ENCODE results near the gene POLD4. TPM values are rescaled to one million over a fixed set of nuclear protein-coding genes. Genes with fewer than 3 reads are reported as not detected.

Gene POLD4
- total RNA-seq, 2 experiments from 2014 or later: 31.7 to 39.5 TPM

- H3K4me1 ChIP-seq (ENCODE audit: insufficient read depth, low read length): peaks cover 67% of the 10 kb centered on the region
- peak overlapping the region; percentile 99 for H3K27ac Mint-ChIP-seq
- peak overlapping the region; percentile 94 to 100 for H3K27ac ChIP-seq (ENCODE audit: low read depth in 1 of 2, low read length in 2 of 2)
- H3K4me3 ChIP-seq (ENCODE audit: low read length): peak overlapping the region; percentile 78
- H3K27me3 ChIP-seq (ENCODE audit: control insufficient read depth in 1 of 2, insufficient read depth in 2 of 2, low read length in 2 of 2): no peaks in the 10 kb centered on the region
- ChIA-PET CTCF (interaction anchor here (0.6 to 10.0 kb wide), 12 partner anchors 10 to 154 kb away, joined by 3 to 241 read pairs (median 5); partner anchors contain the start of gene CLCF1), POLR2A (interaction anchor here (0.8 to 4.7 kb wide), 43 partner anchors 8 to 277 kb away, joined by 3 to 81 read pairs (median 6); partner anchors contain the start of genes AIP, ANKRD13D, CLCF1 and GRK2)
- peaks cover 14% of the 10 kb centered on the region for H3K36me3 Mint-ChIP-seq (ENCODE audit: low read depth)
- no peaks in the 10 kb centered on the region for H3K9me3 ChIP-seq (ENCODE audit: control insufficient read depth in 1 of 2, insufficient read depth in 1 of 2, low read length in 2 of 2)
- DNase-seq: peak in 7 of 14 experiments; percentile 52 to 86 (median 67)
- intact Hi-C loops (cut with DNase I, micrococcal nuclease): loop anchor here (1.0 to 10.0 kb wide), 7 partner anchors 21 to 398 kb away; partner anchors contain the start of genes ACY3 (in 1 of the 2), CDK2AP2 (in 1 of the 2), CLCF1 (in 1 of the 2) and NDUFV1 (in 1 of the 2)
- peaks cover 61% of the 10 kb centered on the region for H3K4me1 Mint-ChIP-seq (ENCODE audit: low read depth)
- TF ChIP-seq CTCF (IDR thresholded peaks at IDR 0.05): no peak
- no peaks in the 10 kb centered on the region for H3K27me3 Mint-ChIP-seq
- peak; percentile 60 for ATAC-seq (ENCODE audit: poor library complexity)
- peak overlapping the region; percentile 98 for H3K4me3 Mint-ChIP-seq
- H3K36me3 ChIP-seq (ENCODE audit: insufficient read depth, low read length): peaks cover 5% of the 10 kb centered on the region
- H3K9me3 Mint-ChIP-seq: no peaks in the 10 kb centered on the region
These were observed 615 bp downstream of the POLD4 start for GRCh38 chr11:67352546-67353316.

GRCh38 chr11:67351275-67352005 is 1.9 kb downstream of the POLD4 start:
- peak overlapping the region; percentile 88 for H3K4me3 Mint-ChIP-seq
- peak; percentile 44 to 92 (median 59) for DNase-seq
- H3K9me3 Mint-ChIP-seq: no peaks in the 10 kb centered on the region
- H3K4me1 Mint-ChIP-seq (ENCODE audit: low read depth): peaks cover 63% of the 10 kb centered on the region
- peaks cover 59% of the 10 kb centered on the region for H3K4me1 ChIP-seq (ENCODE audit: insufficient read depth, low read length)
- H3K9me3 ChIP-seq (ENCODE audit: control insufficient read depth in 1 of 2, insufficient read depth in 1 of 2, low read length in 2 of 2): no peaks in the 10 kb centered on the region
- intact Hi-C loops (cut with DNase I, micrococcal nuclease): loop anchor here (1.0 to 10.0 kb wide), 6 partner anchors 31 to 397 kb away; partner anchors contain the start of genes ACY3 (in 1 of the 2), NDUFV1 (in 1 of the 2) and PC (in 1 of the 2)
- POLR2A ChIA-PET: interaction anchor here (0.6 to 4.7 kb wide), 24 partner anchors 9 to 278 kb away, joined by 3 to 81 read pairs (median 5); partner anchors contain the start of genes AIP, ANKRD13D, CLCF1 and KDM2A
- no peak overlapping the region for H3K4me3 ChIP-seq (ENCODE audit: low read length)
- no peaks in the 10 kb centered on the region for H3K27me3 ChIP-seq (ENCODE audit: control insufficient read depth in 1 of 2, insufficient read depth in 2 of 2, low read length in 2 of 2)
- H3K36me3 ChIP-seq (ENCODE audit: insufficient read depth, low read length): peaks cover 5% of the 10 kb centered on the region
- CTCF ChIA-PET: interaction anchor here (0.6 to 10.0 kb wide), 29 partner anchors 9 to 232 kb away, joined by 3 to 241 read pairs (median 6); partner anchors contain the start of genes CLCF1, CORO1B, GRK2 and GSTP1
- peak overlapping the region; percentile 71 to 100 for H3K27ac ChIP-seq (ENCODE audit: low read depth in 1 of 2, low read length in 2 of 2)
- peaks cover 14% of the 10 kb centered on the region for H3K36me3 Mint-ChIP-seq (ENCODE audit: low read depth)
- no peaks in the 10 kb centered on the region for H3K27me3 Mint-ChIP-seq
- H3K27ac Mint-ChIP-seq: peak overlapping the region; percentile 99
- peak; percentile 12 for ATAC-seq (ENCODE audit: poor library complexity)
- peak; percentile 86 for TF ChIP-seq CTCF (IDR thresholded peaks at IDR 0.05)

GRCh38 chr11:67349928-67350465 is 3.3 kb downstream of the POLD4 start:
- peaks cover 14% of the 10 kb centered on the region for H3K36me3 Mint-ChIP-seq (ENCODE audit: low read depth)
- no peak for TF ChIP-seq CTCF (IDR thresholded peaks at IDR 0.05)
- Histone ChIP-seq H3K27me3 (ENCODE audit: control insufficient read depth in 1 of 2, insufficient read depth in 2 of 2, low read length in 2 of 2) (no peaks in the 10 kb centered on the region), H3K27ac (ENCODE audit: low read depth in 1 of 2, low read length in 2 of 2) (peak overlapping the region in 1 of 2 donors; percentile 5), H3K9me3 (ENCODE audit: control insufficient read depth in 1 of 2, insufficient read depth in 1 of 2, low read length in 2 of 2) (no peaks in the 10 kb centered on the region), H3K36me3 (ENCODE audit: insufficient read depth, low read length) (peaks cover 5% of the 10 kb centered on the region), H3K4me1 (ENCODE audit: insufficient read depth, low read length) (peaks cover 59% of the 10 kb centered on the region), H3K4me3 (ENCODE audit: low read length) (no peak overlapping the region)
- H3K27me3 Mint-ChIP-seq: no peaks in the 10 kb centered on the region
- no peak overlapping the region for H3K4me3 Mint-ChIP-seq
- intact Hi-C loops (cut with DNase I, micrococcal nuclease): loop anchor here (2.0 to 10.0 kb wide), 6 partner anchors 31 to 395 kb away; partner anchors contain the start of genes ACY3 (in 1 of the 2), NDUFV1 (in 1 of the 2) and PC (in 1 of the 2)
- H3K27ac Mint-ChIP-seq: peak overlapping the region; percentile 52
- POLR2A ChIA-PET: interaction anchor here (4.7 kb wide), 1 partner anchor 31 kb away, joined by 56 read pairs; no protein-coding TSS in a partner anchor
- H3K9me3 Mint-ChIP-seq: no peaks in the 10 kb centered on the region
- ATAC-seq (ENCODE audit: poor library complexity) (no peak), DNase-seq (no peak)
- CTCF ChIA-PET: interaction anchor here (0.8 to 10.0 kb wide), 4 partner anchors 32 to 94 kb away, joined by 3 to 241 read pairs (median 7); partner anchors contain the start of gene CORO1B
- H3K4me1 Mint-ChIP-seq (ENCODE audit: low read depth): peaks cover 75% of the 10 kb centered on the region
